ENCODE results near the gene AIG1.
"Not testable (repeated sequence)": the region's sequence is repeated elsewhere in the genome, so short reads cannot be mapped to it uniquely, and the experiment has no call there.

Gene AIG1

DNA sequence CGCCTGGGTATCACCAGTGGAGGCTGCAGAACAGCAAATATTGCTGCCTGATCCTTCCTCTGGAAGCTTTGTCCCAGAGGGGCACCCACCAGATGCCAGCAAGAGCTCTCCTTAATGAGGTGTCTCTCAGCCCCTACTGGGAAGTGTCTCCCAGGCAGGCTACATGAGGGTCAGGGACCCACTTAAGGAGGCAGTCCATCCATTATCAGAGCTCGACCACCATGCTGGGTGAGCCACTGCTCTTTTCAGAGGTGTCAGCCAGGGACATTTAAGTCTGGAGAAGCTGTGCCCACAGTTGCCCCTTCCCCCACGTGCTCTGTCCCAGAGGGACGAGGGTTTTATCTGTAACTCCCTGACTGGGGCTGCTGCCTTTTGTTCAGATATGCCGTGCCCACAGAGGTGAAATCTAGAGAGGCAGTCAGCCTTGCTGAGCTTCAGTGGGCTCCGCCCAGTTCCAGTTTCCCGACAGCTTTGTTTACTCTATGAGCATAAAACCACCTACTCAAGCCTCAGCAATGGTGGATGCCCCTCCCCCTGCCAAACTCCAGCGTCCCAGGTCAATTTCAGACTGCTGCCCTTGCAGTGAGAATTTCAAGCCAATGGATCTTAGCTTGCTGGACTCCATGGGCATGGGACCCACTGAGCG lies 25.9 kb upstream of the AIG1 start:
- no peaks in the 10 kb centered on the region for H3K27me3 ChIP-seq (ENCODE audit: insufficient read depth, low read length)
- H2AFZ ChIP-seq (ENCODE audit: low read length, unreplicated experiment) = no peak overlapping the region
- no peaks in the 10 kb centered on the region for H3K36me3 ChIP-seq (ENCODE audit: insufficient read depth, low read length)
- H3K27ac ChIP-seq (ENCODE audit: low read depth, low read length) = no peak overlapping the region
- H3K4me3 ChIP-seq (ENCODE audit: low read depth, low read length) = no peak overlapping the region
- no peaks in the 10 kb centered on the region for H3K79me2 ChIP-seq (ENCODE audit: control insufficient read depth, insufficient read depth, low read length, unreplicated experiment)
- no peaks in the 10 kb centered on the region for H3K4me1 ChIP-seq (ENCODE audit: control insufficient read depth, insufficient read depth, low read length, unreplicated experiment)

DNA sequence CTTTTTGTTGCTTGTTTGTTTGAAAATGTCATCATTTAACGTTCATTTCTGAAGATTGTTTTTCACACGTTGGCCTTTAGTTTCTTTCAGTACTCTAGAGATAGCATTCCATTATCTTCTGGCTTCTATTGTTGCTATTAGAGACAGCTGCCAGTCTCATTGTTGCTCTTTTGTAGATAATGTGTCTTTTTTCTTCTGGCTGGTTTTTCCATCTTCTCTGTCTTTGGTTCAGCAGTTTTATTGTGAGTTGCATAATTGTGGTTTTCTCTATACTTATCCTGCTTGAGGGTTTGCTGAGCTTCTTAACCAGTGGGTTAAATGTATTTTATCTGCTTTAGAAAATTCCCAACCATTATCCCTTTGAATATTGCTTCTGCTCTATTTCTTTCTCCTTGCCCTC lies 23.2 kb upstream of the AIG1 start:
- H3K36me3 ChIP-seq (ENCODE audit: insufficient read depth, low read length) = no peaks in the 10 kb centered on the region
- no peaks in the 10 kb centered on the region for H3K27me3 ChIP-seq (ENCODE audit: insufficient read depth, low read length)
- no peak overlapping the region for H3K27ac ChIP-seq (ENCODE audit: low read depth, low read length)
- no peak overlapping the region for H3K4me3 ChIP-seq (ENCODE audit: low read depth, low read length)
- no peaks in the 10 kb centered on the region for H3K79me2 ChIP-seq (ENCODE audit: control insufficient read depth, insufficient read depth, low read length, unreplicated experiment)
- H2AFZ ChIP-seq (ENCODE audit: low read length, unreplicated experiment) = no peak overlapping the region
- H3K4me1 ChIP-seq (ENCODE audit: control insufficient read depth, insufficient read depth, low read length, unreplicated experiment) = no peaks in the 10 kb centered on the region

DNA sequence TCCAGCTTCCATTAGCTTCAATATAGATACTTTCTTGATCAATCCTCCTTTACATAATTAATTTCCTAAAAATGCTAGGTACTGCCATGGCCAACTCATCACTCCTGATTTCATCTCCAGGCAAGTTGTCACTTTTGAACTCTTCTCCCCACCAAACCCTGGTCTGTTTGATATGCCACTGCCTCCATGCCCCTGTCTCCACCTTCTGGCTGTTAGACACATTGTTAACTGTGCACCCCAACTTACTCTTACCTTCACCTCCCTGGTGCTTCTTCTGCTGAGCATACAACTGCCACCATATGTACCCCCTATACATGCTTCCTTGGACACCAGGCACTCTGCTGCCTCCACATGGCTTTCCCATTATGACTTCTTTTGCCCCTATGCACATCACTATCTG lies 21.9 kb upstream of the AIG1 start:
- H3K36me3 ChIP-seq (ENCODE audit: insufficient read depth, low read length) = no peaks in the 10 kb centered on the region
- no peaks in the 10 kb centered on the region for H3K4me1 ChIP-seq (ENCODE audit: control insufficient read depth, insufficient read depth, low read length, unreplicated experiment)
- H2AFZ ChIP-seq (ENCODE audit: low read length, unreplicated experiment) = no peak overlapping the region
- no peak overlapping the region for H3K27ac ChIP-seq (ENCODE audit: low read depth, low read length)
- no peaks in the 10 kb centered on the region for H3K27me3 ChIP-seq (ENCODE audit: insufficient read depth, low read length)
- H3K4me3 ChIP-seq (ENCODE audit: low read depth, low read length) = no peak overlapping the region
- no peaks in the 10 kb centered on the region for H3K79me2 ChIP-seq (ENCODE audit: control insufficient read depth, insufficient read depth, low read length, unreplicated experiment)

DNA sequence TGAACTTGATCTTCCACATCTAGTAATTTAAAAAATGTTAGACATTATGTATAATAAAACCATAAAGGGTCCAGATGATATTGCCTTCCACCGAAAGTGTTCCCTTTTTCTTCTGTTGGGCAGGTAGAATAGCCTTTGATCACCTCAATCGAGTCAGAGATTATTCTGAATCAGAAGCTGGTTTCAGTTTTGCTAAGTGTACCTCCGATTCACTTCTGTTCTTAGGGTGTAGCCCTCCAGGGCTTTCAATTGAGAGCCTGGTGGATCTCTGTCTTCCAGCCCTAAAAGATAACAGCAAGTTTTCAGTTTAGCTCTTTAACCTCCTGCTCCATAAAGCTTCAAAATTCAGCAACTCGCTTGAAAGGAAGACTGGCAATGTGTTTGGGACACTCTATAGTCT lies 21.1 kb upstream of the AIG1 start:
- Histone ChIP-seq H2AFZ (ENCODE audit: low read length, unreplicated experiment) (no peak overlapping the region), H3K36me3 (ENCODE audit: insufficient read depth, low read length) (no peaks in the 10 kb centered on the region), H3K27ac (ENCODE audit: low read depth, low read length) (no peak overlapping the region), H3K4me1 (ENCODE audit: control insufficient read depth, insufficient read depth, low read length, unreplicated experiment) (no peaks in the 10 kb centered on the region), H3K27me3 (ENCODE audit: insufficient read depth, low read length) (no peaks in the 10 kb centered on the region), H3K79me2 (ENCODE audit: control insufficient read depth, insufficient read depth, low read length, unreplicated experiment) (no peaks in the 10 kb centered on the region), H3K4me3 (ENCODE audit: low read depth, low read length) (no peak overlapping the region)

DNA sequence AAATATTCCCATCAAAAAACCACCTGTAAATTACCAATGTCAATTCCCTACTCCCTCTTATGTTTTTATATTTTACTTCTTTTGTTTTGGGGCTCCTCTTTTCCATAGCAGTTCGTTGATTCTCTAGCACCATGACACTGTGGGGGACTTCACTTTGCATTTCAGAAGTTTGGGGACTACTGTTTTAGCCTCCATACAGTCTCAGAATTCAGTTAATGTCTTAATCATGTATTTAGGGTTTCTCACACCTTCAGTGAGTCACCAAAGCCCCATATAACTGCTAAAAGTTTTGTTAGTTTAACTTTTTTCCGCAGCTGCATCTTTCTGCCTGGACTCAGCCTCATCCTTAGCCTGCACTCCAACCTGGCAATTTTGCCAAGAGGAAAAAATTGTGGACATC lies 20.7 kb upstream of the AIG1 start:
- no peaks in the 10 kb centered on the region for H3K36me3 ChIP-seq (ENCODE audit: insufficient read depth, low read length)
- no peaks in the 10 kb centered on the region for H3K4me1 ChIP-seq (ENCODE audit: control insufficient read depth, insufficient read depth, low read length, unreplicated experiment)
- H3K27ac ChIP-seq (ENCODE audit: low read depth, low read length) = no peak overlapping the region
- H3K79me2 ChIP-seq (ENCODE audit: control insufficient read depth, insufficient read depth, low read length, unreplicated experiment) = no peaks in the 10 kb centered on the region
- no peak overlapping the region for H3K4me3 ChIP-seq (ENCODE audit: low read depth, low read length)
- H2AFZ ChIP-seq (ENCODE audit: low read length, unreplicated experiment) = no peak overlapping the region
- no peaks in the 10 kb centered on the region for H3K27me3 ChIP-seq (ENCODE audit: insufficient read depth, low read length)

DNA sequence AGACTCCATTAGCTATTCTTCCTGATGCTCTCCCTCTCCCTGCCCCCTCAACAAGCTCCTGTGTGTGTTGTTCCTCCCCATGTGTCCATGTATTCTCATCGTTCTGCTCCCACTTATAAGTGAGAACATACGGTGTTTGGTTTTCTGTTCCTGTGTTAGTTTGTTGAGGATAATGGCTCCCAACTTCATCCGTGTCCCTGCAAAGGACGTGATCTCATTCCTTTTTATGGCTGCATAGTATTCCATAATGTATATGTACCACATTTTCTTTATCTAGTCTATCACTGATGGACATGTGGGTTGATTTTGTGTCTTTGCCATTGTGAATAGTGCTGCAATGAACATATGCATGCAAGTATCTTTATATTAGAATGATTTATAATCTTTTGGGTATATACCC lies 16.3 kb upstream of the AIG1 start:
- H3K79me2 ChIP-seq (ENCODE audit: control insufficient read depth, insufficient read depth, low read length, unreplicated experiment); H3K36me3 ChIP-seq (ENCODE audit: insufficient read depth, low read length); H3K4me1 ChIP-seq (ENCODE audit: control insufficient read depth, insufficient read depth, low read length, unreplicated experiment); H3K27ac ChIP-seq (ENCODE audit: low read depth, low read length); H3K27me3 ChIP-seq (ENCODE audit: insufficient read depth, low read length); H2AFZ ChIP-seq (ENCODE audit: low read length, unreplicated experiment); H3K4me3 ChIP-seq (ENCODE audit: low read depth, low read length): not testable (repeated sequence)

DNA sequence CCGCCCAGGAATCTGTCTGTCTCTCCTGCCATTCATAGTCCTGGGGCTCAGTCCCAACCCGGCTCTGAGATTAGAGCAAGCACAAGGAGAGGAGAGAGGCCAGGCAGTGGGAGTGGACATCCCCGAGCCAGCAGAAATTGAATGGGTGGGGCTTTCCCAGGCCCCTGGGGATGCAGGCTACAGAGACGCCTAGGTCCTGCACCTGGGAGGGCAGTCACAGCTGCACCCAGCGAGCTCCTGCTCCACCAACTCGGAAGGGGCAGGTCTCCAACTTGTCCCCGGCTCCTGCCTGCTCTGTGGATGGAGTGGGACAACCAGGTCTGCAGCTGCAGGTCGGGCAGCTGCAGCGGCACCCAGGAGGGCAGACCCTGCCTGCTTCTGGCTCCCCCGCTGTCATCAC lies 11.1 kb upstream of the AIG1 start:
- H3K36me3 ChIP-seq (ENCODE audit: insufficient read depth, low read length) = no peaks in the 10 kb centered on the region
- no peak overlapping the region for H2AFZ ChIP-seq (ENCODE audit: low read length, unreplicated experiment)
- H3K4me3 ChIP-seq (ENCODE audit: low read depth, low read length) = no peak overlapping the region
- H3K4me1 ChIP-seq (ENCODE audit: control insufficient read depth, insufficient read depth, low read length, unreplicated experiment) = no peaks in the 10 kb centered on the region
- H3K79me2 ChIP-seq (ENCODE audit: control insufficient read depth, insufficient read depth, low read length, unreplicated experiment) = no peaks in the 10 kb centered on the region
- H3K27me3 ChIP-seq (ENCODE audit: insufficient read depth, low read length) = peaks cover 4% of the 10 kb centered on the region; the same call in 1 of the 2 replicates
- no peak overlapping the region for H3K27ac ChIP-seq (ENCODE audit: low read depth, low read length)

DNA sequence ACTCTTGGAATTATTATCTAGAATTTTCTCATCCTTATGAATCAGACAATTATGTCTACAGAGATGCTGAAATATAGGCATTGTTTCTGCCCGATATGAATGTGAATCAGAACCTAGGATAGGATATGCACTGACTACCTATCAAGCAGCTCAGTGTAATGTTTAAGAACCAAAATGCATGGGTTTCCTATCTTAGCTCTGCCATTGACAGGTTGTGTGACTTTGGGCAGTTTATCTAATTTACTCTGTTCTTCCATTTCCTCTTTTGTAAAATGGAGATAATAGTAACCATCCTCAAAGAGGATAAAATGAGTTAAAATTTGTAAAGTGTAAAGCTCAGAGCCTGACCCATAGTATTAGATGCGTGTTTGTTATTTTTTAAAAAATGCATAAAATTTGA lies 10.2 kb upstream of the AIG1 start:
- no peaks in the 10 kb centered on the region for H3K4me1 ChIP-seq (ENCODE audit: control insufficient read depth, insufficient read depth, low read length, unreplicated experiment)

DNA sequence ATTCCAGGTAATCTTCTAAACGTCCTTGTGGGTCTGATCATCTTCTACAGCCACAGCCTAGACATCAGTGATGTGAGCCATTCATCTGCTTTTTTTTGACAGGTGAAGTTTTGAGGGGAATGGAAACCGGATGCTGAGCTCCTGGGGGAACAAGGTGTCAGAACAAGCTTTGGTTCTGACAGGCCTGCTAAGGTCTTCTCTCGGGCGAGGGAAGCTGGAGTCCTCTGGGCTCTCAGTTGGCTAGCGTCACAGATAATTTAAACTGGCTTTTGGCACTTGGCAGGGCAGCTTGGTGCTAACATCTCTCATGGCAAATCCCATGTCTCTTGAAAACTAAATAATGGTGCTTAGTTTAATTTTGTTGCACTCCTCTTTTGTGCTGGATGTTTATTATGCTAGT lies 8.4 kb upstream of the AIG1 start:
- Histone ChIP-seq H3K36me3 (ENCODE audit: insufficient read depth, low read length) (no peaks in the 10 kb centered on the region), H3K4me3 (ENCODE audit: low read depth, low read length) (no peak overlapping the region), H3K27me3 (ENCODE audit: insufficient read depth, low read length) (peaks cover 2% of the 10 kb centered on the region; the same call in 1 of the 2 replicates), H3K4me1 (ENCODE audit: control insufficient read depth, insufficient read depth, low read length, unreplicated experiment) (no peaks in the 10 kb centered on the region), H3K27ac (ENCODE audit: low read depth, low read length) (no peak overlapping the region), H2AFZ (ENCODE audit: low read length, unreplicated experiment) (no peak overlapping the region), H3K79me2 (ENCODE audit: control insufficient read depth, insufficient read depth, low read length, unreplicated experiment) (no peaks in the 10 kb centered on the region)

More for the DNA sequence above, 10.2 kb upstream of the AIG1 start:
- H3K79me2 ChIP-seq (ENCODE audit: control insufficient read depth, insufficient read depth, low read length, unreplicated experiment) = no peaks in the 10 kb centered on the region
- H3K27ac ChIP-seq (ENCODE audit: low read depth, low read length) = no peak overlapping the region
- H3K27me3 ChIP-seq (ENCODE audit: insufficient read depth, low read length) = peaks cover 4% of the 10 kb centered on the region; the same call in 1 of the 2 replicates
- H3K36me3 ChIP-seq (ENCODE audit: insufficient read depth, low read length) = no peaks in the 10 kb centered on the region
- H3K4me3 ChIP-seq (ENCODE audit: low read depth, low read length) = no peak overlapping the region
- H2AFZ ChIP-seq (ENCODE audit: low read length, unreplicated experiment) = no peak overlapping the region

DNA sequence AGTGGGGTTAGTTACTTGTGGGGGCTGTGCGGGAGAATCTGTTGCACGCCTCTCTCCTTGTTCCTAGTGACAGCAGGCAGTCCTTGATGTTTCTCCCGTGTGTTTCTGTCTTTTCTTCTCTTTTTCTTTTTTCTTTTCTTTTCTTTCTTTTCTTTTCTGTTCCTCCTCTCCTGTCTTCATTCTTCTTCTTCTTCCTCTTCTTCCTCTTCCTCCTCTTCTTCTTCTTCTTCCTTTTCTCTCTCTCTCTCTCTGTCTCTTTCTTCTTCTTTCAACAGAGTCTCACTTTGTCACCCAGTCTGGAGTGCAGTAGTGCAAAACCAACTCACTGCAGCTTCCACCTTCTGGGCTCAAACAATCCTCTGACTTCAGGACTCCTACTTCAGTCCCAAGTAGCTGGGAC lies 6.8 kb upstream of the AIG1 start:
- no peak overlapping the region for H3K4me3 ChIP-seq (ENCODE audit: low read depth, low read length)
- no peaks in the 10 kb centered on the region for H3K36me3 ChIP-seq (ENCODE audit: insufficient read depth, low read length)
- H3K27me3 ChIP-seq (ENCODE audit: insufficient read depth, low read length) = no peaks in the 10 kb centered on the region
- no peaks in the 10 kb centered on the region for H3K4me1 ChIP-seq (ENCODE audit: control insufficient read depth, insufficient read depth, low read length, unreplicated experiment)
- H3K79me2 ChIP-seq (ENCODE audit: control insufficient read depth, insufficient read depth, low read length, unreplicated experiment) = no peaks in the 10 kb centered on the region
- H3K27ac ChIP-seq (ENCODE audit: low read depth, low read length) = no peak overlapping the region
- H2AFZ ChIP-seq (ENCODE audit: low read length, unreplicated experiment) = no peak overlapping the region

DNA sequence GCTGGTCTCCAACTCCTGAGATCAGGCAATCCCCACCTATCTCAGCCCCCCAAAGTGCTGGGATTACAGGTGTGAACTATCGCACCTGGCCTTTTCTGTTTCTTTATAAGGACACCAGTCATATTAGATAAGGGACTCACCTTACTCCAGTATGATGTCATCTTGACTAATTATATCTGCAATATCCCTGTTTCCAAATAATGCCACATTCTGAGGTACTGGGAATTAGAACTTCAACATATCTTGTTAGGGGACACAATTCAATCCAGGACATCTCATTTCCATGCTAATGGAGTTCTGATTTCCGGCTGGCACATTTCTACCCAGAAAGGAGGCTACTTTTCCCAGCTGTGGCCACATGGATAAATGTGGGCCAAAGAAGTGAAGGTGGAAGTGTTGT lies 6.4 kb upstream of the AIG1 start:
- Histone ChIP-seq H3K4me3 (ENCODE audit: low read depth, low read length) (no peak overlapping the region), H3K4me1 (ENCODE audit: control insufficient read depth, insufficient read depth, low read length, unreplicated experiment) (peaks cover 3% of the 10 kb centered on the region), H3K36me3 (ENCODE audit: insufficient read depth, low read length) (no peaks in the 10 kb centered on the region), H3K79me2 (ENCODE audit: control insufficient read depth, insufficient read depth, low read length, unreplicated experiment) (no peaks in the 10 kb centered on the region), H3K27me3 (ENCODE audit: insufficient read depth, low read length) (no peaks in the 10 kb centered on the region), H2AFZ (ENCODE audit: low read length, unreplicated experiment) (no peak overlapping the region), H3K27ac (ENCODE audit: low read depth, low read length) (no peak overlapping the region)
